NT2/D1 (cell line): ENCODE results near the gene OR6S1.
"Not testable (repeated sequence)": the region's sequence is repeated elsewhere in the genome, so short reads cannot be mapped to it uniquely, and the experiment has no call there.

ENCODE experiments used
- DNase-seq: peaks from one replicate; pipeline ENCODE4 v3.0.0-alpha.2; 2011; ENCODE audit warnings: low read depth, low spot score
- H3K27me3 ChIP-seq: 2 replicates; pipeline ENCODE4 v1.6.0; 2011; ENCODE audit warnings: mild to moderate bottlenecking; ENCODE audit not compliant: insufficient read length, insufficient read depth
- H3K36me3 ChIP-seq: 2 replicates; pipeline ENCODE4 v1.6.1; 2011; ENCODE audit warnings: mild to moderate bottlenecking, low read length, mixed read lengths; ENCODE audit not compliant: insufficient read depth, insufficient read length
- H3K4me1 ChIP-seq: 2 replicates; pipeline ENCODE4 v1.5.1; 2011; ENCODE audit not compliant: insufficient read depth, insufficient read length
- H3K4me3 ChIP-seq: 2 replicates; pipeline ENCODE4 v1.5.1; 2011; ENCODE audit warnings: low read depth; ENCODE audit not compliant: insufficient read length
- H3K9ac ChIP-seq: 2 replicates; pipeline ENCODE4 v1.6.0; 2011; ENCODE audit warnings: low read depth; ENCODE audit not compliant: insufficient read length
- H3K9me3 ChIP-seq: 2 replicates; pipeline ENCODE4 v1.5.1; 2011; ENCODE audit warnings: mild to moderate bottlenecking, low read length; ENCODE audit not compliant: insufficient read depth
- SUZ12 ChIP-seq: IDR thresholded peaks from 2 replicates; pipeline ENCODE4 v1.6.1; 2011; ENCODE audit not compliant: insufficient read length, insufficient read depth; ENCODE audit errors: extremely low read depth
- YY1 ChIP-seq: IDR thresholded peaks from 2 replicates; pipeline ENCODE4 v1.6.1; 2011; ENCODE audit not compliant: insufficient read length, insufficient read depth
- ZNF274 ChIP-seq: IDR thresholded peaks from 2 replicates; pipeline ENCODE4 v1.6.1; 2011; ENCODE audit warnings: mild to moderate bottlenecking, low read depth, low read length

OR6S1 gene

DNA sequence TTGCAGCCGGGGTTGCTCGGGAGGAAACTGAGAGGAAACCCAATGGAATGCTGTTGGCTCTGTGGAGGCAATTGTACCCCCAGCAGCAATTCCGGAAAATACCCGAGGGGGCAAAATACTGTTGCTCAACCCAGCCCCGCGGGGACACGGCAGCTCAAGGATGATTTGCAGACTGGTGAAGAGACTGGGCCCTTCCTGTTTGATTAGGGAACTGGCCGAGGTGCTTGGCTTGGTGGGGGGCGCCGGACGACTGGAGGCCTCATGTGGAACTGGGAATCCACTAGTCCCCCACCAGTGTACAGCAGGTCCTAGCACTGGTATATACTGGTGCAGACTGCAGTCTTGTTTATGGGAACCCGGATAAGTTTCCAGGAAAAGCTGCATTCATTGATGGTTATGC is 40.0 kb downstream of the OR6S1 start:
- Histone ChIP-seq H3K36me3 (no peaks in the 10 kb centered on the region), H3K4me1 (no peaks in the 10 kb centered on the region), H3K9ac (no peak overlapping the region), H3K4me3 (no peak overlapping the region), H3K27me3 (no peaks in the 10 kb centered on the region), H3K9me3 (no peaks in the 10 kb centered on the region)
- TF ChIP-seq ZNF274 (no peak), SUZ12 (no peak), YY1 (no peak)
- no peak for DNase-seq

DNA sequence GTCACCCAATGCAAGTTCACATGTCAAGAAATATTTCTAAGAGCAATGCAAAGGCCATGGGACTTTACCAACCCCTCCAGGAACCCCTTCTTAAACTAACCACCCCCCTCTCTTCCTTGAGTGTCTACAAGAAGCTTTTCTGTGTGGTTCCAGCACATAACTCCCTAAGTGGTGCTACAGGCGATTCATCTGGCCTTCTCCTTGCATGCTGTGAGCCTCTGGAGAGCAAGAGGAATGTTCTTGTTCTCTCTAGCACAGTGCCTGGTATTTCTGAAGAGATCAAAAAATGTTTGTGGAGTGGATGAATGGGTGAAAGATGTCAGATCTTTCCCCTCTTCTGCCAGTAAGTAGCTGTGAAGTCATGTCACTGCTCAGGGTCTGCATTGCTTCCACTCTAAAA is 44.4 kb downstream of the OR6S1 start:
- Histone ChIP-seq H3K36me3 (no peaks in the 10 kb centered on the region), H3K4me3 (no peak overlapping the region), H3K9me3 (no peaks in the 10 kb centered on the region), H3K9ac (no peak overlapping the region), H3K27me3 (no peaks in the 10 kb centered on the region), H3K4me1 (no peaks in the 10 kb centered on the region)
- no peak for DNase-seq
- TF ChIP-seq SUZ12 (no peak), YY1 (no peak), ZNF274 (no peak)

DNA sequence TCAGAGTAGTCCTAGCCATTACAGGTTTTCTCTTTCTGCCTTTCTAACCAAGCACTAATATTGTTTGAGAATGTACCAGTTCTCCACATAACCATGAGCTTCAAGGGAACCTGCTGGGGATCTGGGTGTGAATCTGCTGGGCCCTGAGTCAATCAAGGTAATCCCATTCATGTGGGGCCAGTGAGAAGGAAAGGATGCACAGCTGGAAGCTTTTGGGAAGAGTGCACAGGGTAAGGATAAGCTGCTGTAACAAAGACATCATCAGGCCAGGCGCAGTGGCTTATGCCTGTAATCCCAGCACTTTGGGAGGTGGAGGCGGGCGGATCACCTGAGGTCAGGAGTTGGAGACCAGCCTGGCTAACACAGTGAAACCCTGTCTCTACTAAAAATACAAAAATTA is 45.8 kb downstream of the OR6S1 start:
- not testable (repeated sequence) for H3K4me1 ChIP-seq, H3K9me3 ChIP-seq, H3K27me3 ChIP-seq, H3K9ac ChIP-seq, DNase-seq, H3K36me3 ChIP-seq, H3K4me3 ChIP-seq

DNA sequence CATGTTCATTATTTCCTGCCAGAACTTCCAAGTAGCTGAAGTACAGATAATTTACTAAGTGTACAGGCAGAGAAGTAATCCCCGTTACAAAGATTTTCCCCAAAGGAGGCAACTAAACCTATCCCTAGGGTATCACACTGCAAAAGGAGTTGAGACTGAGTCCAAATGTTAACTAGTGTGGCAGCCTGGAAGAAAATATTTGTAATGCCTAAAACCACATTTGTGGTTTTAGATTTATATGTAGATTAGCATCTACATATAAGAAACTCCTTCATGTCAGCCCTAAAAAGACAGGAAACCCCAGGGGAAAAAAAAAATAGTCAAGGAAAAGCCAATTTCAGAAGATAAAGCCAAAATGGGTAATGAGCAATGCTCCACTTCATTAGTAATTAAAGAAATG is 48.9 kb downstream of the OR6S1 start:
- no peak for DNase-seq
- Histone ChIP-seq H3K9me3 (no peaks in the 10 kb centered on the region), H3K9ac (no peak overlapping the region), H3K36me3 (no peaks in the 10 kb centered on the region), H3K4me1 (no peaks in the 10 kb centered on the region), H3K4me3 (no peak overlapping the region), H3K27me3 (no peaks in the 10 kb centered on the region)
- no peak for TF ChIP-seq YY1
- TF ChIP-seq ZNF274: no peak
- TF ChIP-seq SUZ12: no peak

DNA sequence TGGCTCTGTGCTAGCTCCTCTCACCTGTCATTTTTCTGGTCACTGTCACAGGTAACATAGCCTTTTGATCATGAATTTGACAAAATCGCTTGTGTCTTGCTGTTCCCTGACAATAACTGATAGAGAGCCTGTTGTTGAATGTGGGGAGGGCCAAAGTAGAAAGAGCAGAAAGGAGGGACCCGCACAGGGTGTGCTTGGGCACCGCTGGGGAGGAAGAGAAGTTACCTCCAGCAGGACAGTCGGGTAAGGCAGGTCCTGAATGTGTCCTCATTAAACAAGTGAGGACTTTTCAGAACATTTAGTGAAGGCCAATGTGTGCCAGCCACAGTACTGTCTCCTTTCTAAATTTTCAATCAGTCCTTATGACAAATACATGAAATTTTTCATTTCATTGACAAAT is 50.3 kb downstream of the OR6S1 start, which contains the start of gene RNASE12:
Gene RNASE12, minus strand, starts transcription at position 142 of the 400 bp plus-strand sequence. CDS start 653 bp downstream, outside the sequence.
- Histone ChIP-seq H3K27me3 (no peaks in the 10 kb centered on the region), H3K4me1 (no peaks in the 10 kb centered on the region), H3K9ac (no peak within 1 kb of the TSS), H3K9me3 (no peaks in the 10 kb centered on the region), H3K36me3 (no peaks in the 10 kb centered on the region), H3K4me3 (no peak within 1 kb of the TSS)
- TF ChIP-seq SUZ12 (no peak), YY1 (no peak), ZNF274 (no peak)
- no peak for DNase-seq
